Body of pancreas (tissue), 4 donors: ENCODE results near the gene HOXA9. TPM values are rescaled to one million over a fixed set of nuclear protein-coding genes. Genes with fewer than 3 reads are reported as not detected.

Source experiments
- ATAC-seq: fragments of 150-250 bp; one replicate; pipeline ENCODE4 v1.9.1; 2016
- DNase-seq, 4 donors: peaks; one replicate each; pipeline ENCODE4 v3.0.0-alpha.2; 2019
- H3K27ac ChIP-seq, 4 donors: fragments of 200-600 bp; sonication (generic); 1 replicate in 3 of 4; 2 replicates in 1 of 4; pipeline versions ENCODE4 v1.5.1 to v1.6.1; 2016 to 2019; ENCODE audit warnings: mild to moderate bottlenecking in 1 of 4, mixed read lengths in 1 of 4, moderate library complexity in 1 of 4
- H3K27me3 ChIP-seq, 2 donors: fragments of 200-600 bp; sonication (generic); one replicate each; pipeline ENCODE4 v1.6.0; 2016; ENCODE audit warnings: mild to moderate bottlenecking in 1 of 2
- H3K36me3 ChIP-seq, 2 donors: fragments of 200-600 bp; sonication (generic); replicated peaks in 1 of 2; 2 replicates each; pipeline ENCODE4 v1.5.1; 2016; ENCODE audit warnings: low read depth in 2 of 2; ENCODE audit not compliant: insufficient read depth in 1 of 2
- H3K4me1 ChIP-seq: fragments of 200-600 bp; sonication (generic); one replicate; pipeline ENCODE4 v1.6.0; 2016
- H3K4me3 ChIP-seq, 2 donors: fragments of 200-600 bp; sonication (generic); 1 replicate in 1 of 2; 2 replicates in 1 of 2; pipeline ENCODE4 v1.5.1; 2016 to 2019
- H3K9me3 ChIP-seq, 3 donors: fragments of 200-600 bp; sonication (generic); 1 replicate in 2 of 3; 2 replicates in 1 of 3; pipeline ENCODE4 v1.5.1; 2016
- POLR2A ChIP-seq, 3 donors: fragments of 450-650 bp; IDR thresholded peaks; one replicate each; pipeline ENCODE4 v1.6.1; 2016; ENCODE audit warnings: antibody characterized with exemption in 3 of 3, mild to moderate bottlenecking in 2 of 3
- WGBS, 2 donors: methylation state at CpG; one replicate each; pipeline ENCODE4 v1.1.5; 2017; 5-methylcytosine and 5-hydroxymethylcytosine counted together
- intact Hi-C: fragments of 100-400 bp; cut with DNase I; formaldehyde crosslinking; loops from one replicate; pipeline ENCODE4 v1.15.1; 2023
- total RNA-seq, 2 donors: library from RNA; depleted of rRNA; stranded (reverse); fragments of >200 nt; gene quantifications; one replicate each; pipeline ENCODE4 v1.1.0, GENCODE V29; 2016
- TF ChIP-seq, protein P1 (sequence below), 7 experiments: fragments of 450-650 bp in 4 of 7; fragments of 200-600 bp in 3 of 7; sonication (generic) in 3 of 7; IDR thresholded peaks; one replicate each; pipeline ENCODE4 v1.5.1; 2016 to 2019; ENCODE audit warnings: antibody characterized with exemption in 7 of 7

HOXA9 gene
- total RNA-seq, 2 donors from 2014 or later: not detected

GRCh38 chr7:27198138-27198841 lies 33.0 kb upstream of the HOXA9 start:
- TF ChIP-seq, protein P1, sequence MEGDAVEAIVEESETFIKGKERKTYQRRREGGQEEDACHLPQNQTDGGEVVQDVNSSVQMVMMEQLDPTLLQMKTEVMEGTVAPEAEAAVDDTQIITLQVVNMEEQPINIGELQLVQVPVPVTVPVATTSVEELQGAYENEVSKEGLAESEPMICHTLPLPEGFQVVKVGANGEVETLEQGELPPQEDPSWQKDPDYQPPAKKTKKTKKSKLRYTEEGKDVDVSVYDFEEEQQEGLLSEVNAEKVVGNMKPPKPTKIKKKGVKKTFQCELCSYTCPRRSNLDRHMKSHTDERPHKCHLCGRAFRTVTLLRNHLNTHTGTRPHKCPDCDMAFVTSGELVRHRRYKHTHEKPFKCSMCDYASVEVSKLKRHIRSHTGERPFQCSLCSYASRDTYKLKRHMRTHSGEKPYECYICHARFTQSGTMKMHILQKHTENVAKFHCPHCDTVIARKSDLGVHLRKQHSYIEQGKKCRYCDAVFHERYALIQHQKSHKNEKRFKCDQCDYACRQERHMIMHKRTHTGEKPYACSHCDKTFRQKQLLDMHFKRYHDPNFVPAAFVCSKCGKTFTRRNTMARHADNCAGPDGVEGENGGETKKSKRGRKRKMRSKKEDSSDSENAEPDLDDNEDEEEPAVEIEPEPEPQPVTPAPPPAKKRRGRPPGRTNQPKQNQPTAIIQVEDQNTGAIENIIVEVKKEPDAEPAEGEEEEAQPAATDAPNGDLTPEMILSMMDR (IDR thresholded peaks at IDR 0.05): no peak
- TF ChIP-seq POLR2A (IDR thresholded peaks at IDR 0.05): no peak
- no peak overlapping the region for H3K4me3 ChIP-seq
- WGBS, 2 donors: 10 to 16% methylated on average over 29 of the region's 29 CpGs
- no peak overlapping the region for H3K27ac ChIP-seq
- no peaks in the 10 kb centered on the region for H3K36me3 ChIP-seq
- DNase-seq (peak in 2 of 4 donors; percentile 5 to 8), ATAC-seq (no peak)
- peaks cover 0 to 90% of the 10 kb centered on the region in 2 donors for H3K27me3 ChIP-seq
- intact Hi-C loops: loop anchor here (5.0 to 10.0 kb wide), 4 partner anchors 377 to 897 kb away; no protein-coding TSS in a partner anchor
- peaks cover 37% of the 10 kb centered on the region for H3K4me1 ChIP-seq
- no peaks in the 10 kb centered on the region for H3K9me3 ChIP-seq

- Histone ChIP-seq H3K36me3 (no peaks in the 10 kb centered on the region), H3K9me3 (no peaks in the 10 kb centered on the region), H3K27ac (no peak overlapping the region), H3K27me3 (peaks cover 0 to 91% of the 10 kb centered on the region in 2 donors), H3K4me1 (peaks cover 46% of the 10 kb centered on the region), H3K4me3 (no peak overlapping the region)
- WGBS, 2 donors: 15 to 25% methylated on average over 18 of the region's 18 CpGs
- no peak for TF ChIP-seq POLR2A (IDR thresholded peaks at IDR 0.05)
- TF ChIP-seq, protein P1 (IDR thresholded peaks at IDR 0.05): no peak
- intact Hi-C loops: loop anchor here (5.0 to 10.0 kb wide), 4 partner anchors 377 to 897 kb away; no protein-coding TSS in a partner anchor
- DNase-seq: no peak
- ATAC-seq: no peak
Measured at GRCh38 chr7:27197137-27198042, 32.1 kb upstream of the HOXA9 start.

- no peak overlapping the region for H3K27ac ChIP-seq
- peaks cover 0 to 92% of the 10 kb centered on the region in 2 donors for H3K27me3 ChIP-seq
- H3K9me3 ChIP-seq: no peaks in the 10 kb centered on the region
- intact Hi-C loops: loop anchor here (5.0 to 10.0 kb wide), 4 partner anchors 378 to 898 kb away; no protein-coding TSS in a partner anchor
- no peak for TF ChIP-seq POLR2A (IDR thresholded peaks at IDR 0.05)
- TF ChIP-seq, protein P1 (IDR thresholded peaks at IDR 0.05): peak; percentile 38 to 81 (median 76)
- peaks cover 44% of the 10 kb centered on the region for H3K4me1 ChIP-seq
- 4% methylated on average over 6 of the region's 6 CpGs for WGBS, 2 donors
- no peak overlapping the region for H3K4me3 ChIP-seq
- DNase-seq (peak; percentile 70 to 86 (median 80)), ATAC-seq (no peak)
- H3K36me3 ChIP-seq: no peaks in the 10 kb centered on the region
Measured at GRCh38 chr7:27196287-27196767, 31.0 kb upstream of the HOXA9 start.

- H3K9me3 ChIP-seq: no peaks in the 10 kb centered on the region
- H3K4me1 ChIP-seq: peaks cover 29% of the 10 kb centered on the region
- no peaks in the 10 kb centered on the region for H3K36me3 ChIP-seq
- intact Hi-C loops: loop anchor here (5.0 to 10.0 kb wide), 4 partner anchors 380 to 900 kb away; no protein-coding TSS in a partner anchor
- TF ChIP-seq, protein P1 (IDR thresholded peaks at IDR 0.05): no peak
- DNase-seq (peak in 2 of 4 donors; percentile 1 to 2), ATAC-seq (no peak)
- WGBS, 2 donors: 21 to 29% methylated on average over 9 of the region's 9 CpGs
- peaks cover 0 to 84% of the 10 kb centered on the region in 2 donors for H3K27me3 ChIP-seq
- H3K27ac ChIP-seq: no peak overlapping the region
- H3K4me3 ChIP-seq: no peak overlapping the region
Measured at GRCh38 chr7:27194686-27195379, 29.5 kb upstream of the HOXA9 start.
